SJCRH30 (cell line): ENCODE results near the gene NFATC1. TPM values are rescaled to one million over a fixed set of nuclear protein-coding genes. Genes with fewer than 3 reads are reported as not detected.
A peak's percentile ranks its signal among the peaks of the same experiment; 100 is the strongest.

Source experiments
- DNase-seq, 2 experiments: peaks; one replicate each; pipeline ENCODE4 v3.0.0-alpha.2; 2015 to 2020
- H3K27ac ChIP-seq: fragments of 250-450 bp; sonication (Bioruptor Pico); 2 replicates; pipeline ENCODE4 v1.5.1; 2020; ENCODE audit warnings: mild to moderate bottlenecking, moderate library complexity
- H3K27me3 ChIP-seq: fragments of 250-450 bp; sonication (Bioruptor Pico); 2 replicates; pipeline ENCODE4 v1.5.1; 2020; ENCODE audit warnings: mild to moderate bottlenecking, moderate library complexity
- H3K36me3 ChIP-seq: fragments of 250-450 bp; sonication (Bioruptor Pico); 2 replicates; pipeline ENCODE4 v1.5.1; 2020; ENCODE audit warnings: mild to moderate bottlenecking, moderate library complexity
- H3K4me1 ChIP-seq: fragments of 250-450 bp; sonication (Bioruptor Pico); 2 replicates; pipeline ENCODE4 v1.5.1; 2020; ENCODE audit warnings: mild to moderate bottlenecking, moderate library complexity
- H3K4me3 ChIP-seq: fragments of 250-450 bp; sonication (Bioruptor Pico); 2 replicates; pipeline ENCODE4 v1.5.1; 2020; ENCODE audit warnings: mild to moderate bottlenecking, moderate library complexity
- H3K9me3 ChIP-seq: fragments of 250-450 bp; sonication (Bioruptor Pico); replicated peaks from 2 replicates; pipeline ENCODE4 v1.5.1; 2020; ENCODE audit warnings: mild to moderate bottlenecking, moderate library complexity
- total RNA-seq: library from RNA; depleted of rRNA; stranded (reverse); fragments of >200 nt; shearing (Covaris generic); gene quantifications from 2 replicates; pipeline ENCODE4 v1.2.3, GENCODE V29; 2014

The NFATC1 gene
- total RNA-seq, 1 experiment from 2014 or later: 5.7 TPM

DNA sequence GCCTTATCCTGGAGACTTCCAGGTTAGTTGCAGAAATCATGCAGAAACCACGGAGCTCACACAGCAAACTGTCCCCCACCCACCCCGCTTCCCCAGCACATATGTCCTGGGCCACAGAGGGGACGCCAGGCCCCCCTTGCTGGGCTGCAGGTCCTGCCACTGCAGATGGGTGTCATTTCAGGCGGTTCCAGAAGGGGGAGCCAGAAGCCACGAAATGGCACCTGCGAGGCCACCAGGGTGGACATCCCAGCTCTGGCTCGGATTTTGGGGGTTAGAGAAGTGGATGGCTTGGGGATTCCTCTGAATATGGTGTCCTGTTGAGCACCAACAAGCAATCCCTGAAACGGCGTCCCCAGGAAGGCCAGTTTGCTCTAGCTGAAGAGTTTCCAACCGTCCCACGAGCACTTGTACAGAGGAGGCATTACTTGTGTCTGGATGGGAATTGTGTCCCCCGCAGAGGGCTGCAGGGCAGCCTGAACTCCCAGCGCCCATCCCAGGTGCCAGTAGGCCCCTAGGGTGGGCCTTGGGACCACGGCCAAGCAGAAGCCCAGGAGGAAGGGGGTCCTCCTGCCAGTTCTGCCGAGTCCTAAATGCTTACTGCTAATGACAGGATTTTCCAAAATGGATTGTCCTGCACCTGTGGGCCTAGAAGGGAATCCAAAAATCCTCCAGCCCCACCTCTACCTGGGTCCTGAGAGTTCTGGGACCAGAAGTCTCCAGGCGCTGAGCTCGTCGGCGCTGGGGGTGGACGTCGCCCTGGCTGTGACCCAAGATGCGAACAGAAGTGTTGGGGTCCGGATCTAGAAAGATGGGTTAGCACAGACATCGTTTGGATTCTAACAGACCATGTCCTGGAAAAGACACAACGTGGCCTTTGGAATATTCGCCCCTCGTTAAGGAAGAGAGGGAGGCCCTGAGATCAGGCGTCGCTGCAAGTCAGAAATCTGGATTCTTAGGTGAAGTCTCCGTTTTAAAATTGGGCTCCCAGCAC is 14.6 kb upstream of the NFATC1 start:
- Histone ChIP-seq H3K36me3 (no peaks in the 10 kb centered on the region), H3K4me3 (no peak overlapping the region), H3K4me1 (peaks cover 6% of the 10 kb centered on the region; the same call in 1 of the 2 replicates), H3K27ac (no peak overlapping the region), H3K9me3 (no peaks in the 10 kb centered on the region), H3K27me3 (no peaks in the 10 kb centered on the region)
- peak; percentile 49 to 70 for DNase-seq

DNA sequence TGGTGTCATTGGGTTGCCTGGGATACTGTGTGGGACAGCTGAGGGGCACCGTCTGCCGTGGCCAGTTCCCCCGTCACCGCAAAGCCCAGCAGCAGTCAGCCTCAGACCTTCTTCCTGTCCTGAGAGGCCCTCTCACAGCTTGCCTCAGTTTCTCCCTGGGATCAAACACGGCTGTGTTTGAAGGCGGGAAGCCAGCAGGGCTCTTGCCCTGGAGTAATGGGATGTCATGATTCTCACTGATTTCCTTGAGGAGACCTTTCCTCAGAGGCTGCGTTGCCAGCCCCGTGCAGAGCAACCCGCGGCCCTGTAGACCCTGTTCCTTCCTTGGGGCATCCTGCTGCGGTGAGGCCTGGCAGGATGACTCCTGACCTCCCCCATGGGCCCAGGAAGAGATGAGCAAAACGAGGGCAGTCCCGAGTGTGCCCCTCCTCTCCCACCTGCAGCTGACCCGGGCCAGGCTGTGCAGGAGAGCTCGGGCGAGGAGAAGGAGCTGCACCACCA is 13.9 kb upstream of the NFATC1 start:
- H3K36me3 ChIP-seq: no peaks in the 10 kb centered on the region
- H3K9me3 ChIP-seq: no peaks in the 10 kb centered on the region
- DNase-seq: no peak
- H3K4me1 ChIP-seq: peaks cover 9% of the 10 kb centered on the region; the same call in 1 of the 2 replicates
- H3K4me3 ChIP-seq: no peak overlapping the region
- no peaks in the 10 kb centered on the region for H3K27me3 ChIP-seq
- no peak overlapping the region for H3K27ac ChIP-seq

DNA sequence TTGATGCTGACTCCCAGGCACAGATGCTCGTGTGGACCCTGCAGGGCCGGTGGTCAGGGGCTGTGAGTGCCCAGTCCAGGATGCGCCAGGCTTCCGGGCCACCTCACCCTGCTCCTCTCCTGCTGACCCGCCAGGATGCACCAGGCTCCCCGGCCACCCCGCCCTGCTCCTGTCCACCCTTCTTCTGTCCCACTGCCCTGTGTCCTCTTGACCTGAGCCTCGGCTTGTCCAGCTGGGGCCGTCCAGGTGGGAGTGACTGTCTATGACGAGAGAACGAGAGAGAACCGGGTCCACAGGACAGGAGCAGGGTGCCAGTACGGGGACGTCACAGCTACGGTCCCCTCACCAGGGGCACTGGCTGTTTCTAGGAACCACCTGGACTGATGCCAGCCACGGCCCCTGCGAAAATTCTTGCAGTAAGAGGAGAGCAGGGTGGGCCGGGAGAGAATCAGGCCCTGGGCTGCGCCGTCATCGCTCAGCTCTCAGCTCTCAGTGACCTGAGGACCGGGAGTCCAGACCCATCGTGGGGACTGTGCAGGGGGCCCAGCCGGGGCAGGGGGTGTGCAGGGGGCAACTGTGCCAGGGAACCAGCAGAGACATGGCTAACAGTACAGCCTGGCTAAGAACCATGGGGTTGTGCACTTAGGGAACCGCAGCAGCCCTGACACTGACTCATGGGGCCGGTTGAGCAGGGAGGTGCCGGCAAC is 12.9 kb upstream of the NFATC1 start:
- Histone ChIP-seq H3K4me3 (no peak overlapping the region), H3K36me3 (no peaks in the 10 kb centered on the region), H3K9me3 (no peaks in the 10 kb centered on the region), H3K27ac (no peak overlapping the region), H3K4me1 (peaks cover 9% of the 10 kb centered on the region; the same call in 1 of the 2 replicates), H3K27me3 (no peaks in the 10 kb centered on the region)
- no peak for DNase-seq

DNA sequence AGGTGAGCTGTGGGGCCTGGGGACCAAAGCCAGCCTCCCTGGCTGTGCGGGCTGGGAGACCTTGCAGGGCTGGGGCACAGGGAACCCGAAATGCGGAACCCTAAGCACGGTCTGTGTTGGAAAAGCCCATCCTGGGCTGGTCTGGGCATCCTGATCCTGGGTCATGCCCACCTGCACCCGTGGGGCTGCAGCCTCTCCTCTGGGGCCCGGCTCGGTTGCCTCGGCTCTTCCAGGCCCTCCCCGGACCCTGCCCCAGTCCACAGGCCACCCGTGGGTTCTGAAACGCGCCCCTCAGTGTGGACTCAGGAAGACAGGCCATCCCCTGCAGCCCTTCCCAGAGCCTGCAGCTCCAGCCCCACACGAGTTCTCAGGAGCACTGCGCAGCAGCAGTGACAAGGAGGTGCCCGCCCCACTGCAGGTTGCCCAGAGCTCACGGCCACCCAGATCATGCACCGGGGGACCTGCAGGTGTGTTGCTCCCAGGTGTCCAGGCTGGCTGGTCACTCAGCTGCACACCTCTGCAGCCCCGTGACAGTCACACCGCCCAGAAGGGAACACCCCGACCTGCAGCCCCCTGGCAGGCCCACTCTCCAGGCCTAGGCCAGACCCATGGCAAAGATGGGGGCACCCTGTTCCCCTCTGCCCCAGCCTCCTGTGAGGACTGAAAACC is 12.2 kb upstream of the NFATC1 start:
- H3K4me3 ChIP-seq: no peak overlapping the region
- no peaks in the 10 kb centered on the region for H3K27me3 ChIP-seq
- no peak for DNase-seq

DNA sequence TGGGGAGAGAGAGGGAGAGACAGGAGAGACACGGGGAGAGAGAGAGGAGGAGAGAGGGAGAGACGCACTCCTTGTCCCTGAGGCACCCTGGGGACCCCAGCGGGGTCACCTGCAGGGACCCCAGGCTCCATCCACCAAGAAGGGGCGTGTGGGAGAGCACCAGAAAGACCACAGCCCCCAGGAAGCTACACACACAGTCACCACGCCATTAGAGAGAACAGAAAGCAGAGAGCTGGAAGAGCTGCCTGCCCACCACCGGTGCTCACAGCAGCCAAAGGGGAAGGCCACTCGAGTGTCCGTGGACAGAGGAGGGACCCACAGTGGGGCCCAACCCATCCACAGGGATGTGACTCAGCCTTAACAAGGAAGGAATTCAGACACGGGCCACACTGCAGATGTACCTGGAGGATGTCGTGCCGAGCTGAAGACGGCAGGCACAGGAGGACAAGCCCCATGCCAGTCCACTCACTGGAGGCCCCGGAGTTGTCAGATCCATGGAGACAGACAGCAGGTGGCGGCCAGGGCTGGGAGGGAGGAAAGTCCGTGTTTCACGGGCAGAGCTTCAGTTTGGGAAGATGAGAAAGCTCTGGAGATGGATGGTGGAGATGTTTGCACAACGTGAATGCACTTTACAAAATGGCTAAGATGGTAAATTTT is 11.5 kb upstream of the NFATC1 start:
- H3K27me3 ChIP-seq: no peaks in the 10 kb centered on the region
- no peaks in the 10 kb centered on the region for H3K9me3 ChIP-seq
- DNase-seq: no peak
- no peak overlapping the region for H3K27ac ChIP-seq
- no peak overlapping the region for H3K4me3 ChIP-seq
- peaks cover 18% of the 10 kb centered on the region for H3K4me1 ChIP-seq
- H3K36me3 ChIP-seq: no peaks in the 10 kb centered on the region

More for the DNA sequence above, 12.2 kb upstream of the NFATC1 start:
- Histone ChIP-seq H3K4me1 (peaks cover 14% of the 10 kb centered on the region), H3K36me3 (no peaks in the 10 kb centered on the region), H3K27ac (no peak overlapping the region), H3K9me3 (no peaks in the 10 kb centered on the region)

DNA sequence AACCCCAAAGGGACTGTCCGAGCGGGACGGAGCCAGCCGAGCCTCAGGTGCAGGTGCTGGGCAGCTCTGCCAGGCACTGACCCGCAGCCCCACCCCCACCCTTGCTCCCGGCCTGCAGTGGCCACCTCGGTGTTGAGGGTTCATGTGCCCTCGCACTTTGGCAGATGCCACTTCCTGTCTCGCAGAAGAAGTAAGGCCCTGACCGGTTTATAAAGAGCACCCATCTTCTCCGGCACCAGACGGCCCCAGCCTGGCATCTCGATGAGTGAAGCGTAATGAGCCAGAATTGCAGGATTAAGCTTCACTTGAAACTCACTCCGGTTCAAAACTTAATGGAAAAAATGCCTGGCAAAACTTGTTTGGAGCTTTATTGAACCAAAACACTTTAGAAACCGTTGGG is 10.9 kb upstream of the NFATC1 start:
- no peak overlapping the region for H3K4me3 ChIP-seq
- DNase-seq: no peak
- no peaks in the 10 kb centered on the region for H3K36me3 ChIP-seq
- no peaks in the 10 kb centered on the region for H3K9me3 ChIP-seq
- H3K27me3 ChIP-seq: no peaks in the 10 kb centered on the region
- H3K4me1 ChIP-seq: peaks cover 18% of the 10 kb centered on the region
- no peak overlapping the region for H3K27ac ChIP-seq

DNA sequence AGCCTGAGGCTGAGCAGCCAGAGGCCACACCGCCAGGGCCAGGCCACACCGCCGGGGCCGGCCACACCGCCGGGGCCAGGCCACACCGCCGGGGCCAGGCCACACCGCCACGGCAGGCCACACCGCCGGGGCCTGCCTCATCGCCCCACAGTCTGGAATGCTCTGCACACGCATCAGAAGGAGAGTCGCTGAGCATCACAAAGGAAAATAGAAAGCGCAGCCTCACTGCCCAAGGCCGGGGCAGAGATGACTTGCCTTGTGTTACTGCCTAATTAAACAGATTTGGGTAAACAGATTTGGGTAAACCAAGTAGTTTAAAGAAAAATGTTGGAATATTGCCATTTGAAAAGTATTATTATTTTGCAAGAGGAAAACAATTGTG is 10.4 kb upstream of the NFATC1 start:
- no peaks in the 10 kb centered on the region for H3K36me3 ChIP-seq
- H3K4me3 ChIP-seq: no peak overlapping the region
- no peak for DNase-seq
- H3K9me3 ChIP-seq: no peaks in the 10 kb centered on the region
- no peaks in the 10 kb centered on the region for H3K27me3 ChIP-seq
- no peak overlapping the region for H3K27ac ChIP-seq
- peaks cover 18% of the 10 kb centered on the region for H3K4me1 ChIP-seq

DNA sequence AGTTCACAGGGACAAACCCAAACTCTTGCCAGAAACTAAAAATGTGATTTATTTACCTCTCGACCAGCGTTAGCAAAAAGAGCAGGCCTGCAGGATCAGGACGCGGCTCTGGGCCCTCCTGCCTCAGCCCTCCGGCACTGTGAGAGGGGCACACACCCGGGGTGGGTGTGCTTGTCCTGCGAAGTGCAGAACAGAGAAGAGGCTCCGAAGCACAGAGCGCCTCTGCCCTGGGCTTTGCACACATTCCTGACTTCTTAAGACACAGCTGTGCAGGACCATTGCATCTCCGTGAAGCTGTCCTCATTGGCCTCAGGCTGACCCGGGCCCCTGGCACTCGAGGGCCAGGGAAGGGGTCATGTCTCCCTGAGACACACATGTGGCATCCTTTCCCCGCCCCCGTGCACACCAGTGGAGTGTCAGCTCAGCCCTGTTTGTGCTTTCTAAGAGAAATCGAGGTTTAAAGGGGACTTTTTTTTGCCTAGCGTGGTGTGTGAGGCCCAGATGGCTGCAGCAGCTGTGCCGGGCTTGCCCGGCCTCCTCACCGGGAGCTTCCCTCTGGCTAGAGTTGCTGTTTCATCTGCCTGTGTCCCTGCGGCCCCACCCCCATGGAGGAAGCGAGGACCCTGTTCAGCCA is 9.9 kb upstream of the NFATC1 start:
- H3K36me3 ChIP-seq: no peaks in the 10 kb centered on the region
- peak; percentile 38 to 55 for DNase-seq
- no peaks in the 10 kb centered on the region for H3K9me3 ChIP-seq
- no peak overlapping the region for H3K27ac ChIP-seq
- H3K4me3 ChIP-seq: no peak overlapping the region
- peaks cover 18% of the 10 kb centered on the region for H3K4me1 ChIP-seq
- no peaks in the 10 kb centered on the region for H3K27me3 ChIP-seq

DNA sequence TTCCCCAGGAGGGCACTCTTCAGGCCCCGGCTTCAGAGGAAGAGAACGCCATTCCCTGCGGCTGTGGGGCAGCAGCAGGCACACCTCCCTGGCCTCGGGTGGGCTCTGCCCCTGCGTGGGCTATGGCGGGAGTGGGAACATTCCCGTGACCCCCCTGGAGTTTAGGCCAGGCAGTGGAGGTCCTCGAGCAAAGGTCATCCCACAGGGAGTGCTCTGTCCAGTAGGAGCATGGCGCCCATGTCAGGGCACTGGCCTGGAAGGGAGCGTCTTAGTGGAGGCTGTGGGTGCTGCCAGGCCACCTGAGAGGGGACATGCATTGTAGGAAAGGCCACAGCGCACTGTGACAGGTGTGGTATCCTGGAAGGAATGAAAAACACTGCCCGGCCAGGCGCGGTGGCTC is 9.2 kb upstream of the NFATC1 start:
- peaks cover 18% of the 10 kb centered on the region for H3K4me1 ChIP-seq
- no peak overlapping the region for H3K27ac ChIP-seq
- H3K4me3 ChIP-seq: no peak overlapping the region
- DNase-seq: no peak
- no peaks in the 10 kb centered on the region for H3K36me3 ChIP-seq
- no peaks in the 10 kb centered on the region for H3K9me3 ChIP-seq
- no peaks in the 10 kb centered on the region for H3K27me3 ChIP-seq

DNA sequence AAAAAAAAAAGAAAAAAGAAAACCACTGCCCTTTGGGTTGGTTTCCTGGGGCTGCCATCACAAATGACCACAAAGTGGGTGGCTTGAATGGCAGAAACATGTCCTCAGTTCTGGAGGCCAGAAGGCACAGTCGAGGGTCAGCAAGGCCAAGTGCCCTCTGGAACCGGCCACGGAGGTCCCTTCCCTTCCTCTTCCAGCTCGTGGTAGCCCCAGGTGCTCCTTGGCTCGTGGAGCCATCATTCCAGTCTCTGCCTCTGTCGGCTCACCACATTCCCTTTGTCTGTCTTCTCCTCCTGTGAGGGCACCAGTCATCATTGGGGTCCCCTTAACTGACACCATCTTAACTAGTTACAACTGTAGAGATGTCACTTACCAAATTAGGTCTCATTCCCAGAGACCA is 8.5 kb upstream of the NFATC1 start:
- Histone ChIP-seq H3K4me1 (peaks cover 18% of the 10 kb centered on the region), H3K36me3 (no peaks in the 10 kb centered on the region), H3K27ac (no peak overlapping the region), H3K27me3 (no peaks in the 10 kb centered on the region), H3K4me3 (no peak overlapping the region), H3K9me3 (no peaks in the 10 kb centered on the region)
- no peak for DNase-seq

DNA sequence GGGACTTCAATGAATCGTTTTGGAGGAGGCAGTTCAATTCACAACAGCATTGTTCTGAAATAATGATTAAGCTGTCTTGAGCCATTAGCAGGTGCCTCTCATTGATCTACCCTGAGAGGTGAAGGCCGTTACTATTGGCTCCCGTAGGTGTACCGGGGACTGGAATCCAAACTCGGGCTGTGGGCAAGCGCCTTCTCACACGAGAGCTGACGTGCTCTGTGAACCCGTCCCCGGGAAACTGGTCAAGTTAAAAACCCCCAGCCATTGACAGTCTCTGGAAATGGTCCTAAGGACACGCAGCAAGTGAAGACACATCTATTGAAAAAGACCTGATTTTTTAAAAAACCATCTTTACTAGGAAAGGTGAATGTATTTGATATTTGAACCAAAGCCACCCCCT is 8.1 kb upstream of the NFATC1 start:
- no peak for DNase-seq
- no peaks in the 10 kb centered on the region for H3K27me3 ChIP-seq
- no peaks in the 10 kb centered on the region for H3K9me3 ChIP-seq
- peaks cover 18% of the 10 kb centered on the region for H3K4me1 ChIP-seq
- H3K27ac ChIP-seq: no peak overlapping the region
- no peak overlapping the region for H3K4me3 ChIP-seq
- H3K36me3 ChIP-seq: no peaks in the 10 kb centered on the region

DNA sequence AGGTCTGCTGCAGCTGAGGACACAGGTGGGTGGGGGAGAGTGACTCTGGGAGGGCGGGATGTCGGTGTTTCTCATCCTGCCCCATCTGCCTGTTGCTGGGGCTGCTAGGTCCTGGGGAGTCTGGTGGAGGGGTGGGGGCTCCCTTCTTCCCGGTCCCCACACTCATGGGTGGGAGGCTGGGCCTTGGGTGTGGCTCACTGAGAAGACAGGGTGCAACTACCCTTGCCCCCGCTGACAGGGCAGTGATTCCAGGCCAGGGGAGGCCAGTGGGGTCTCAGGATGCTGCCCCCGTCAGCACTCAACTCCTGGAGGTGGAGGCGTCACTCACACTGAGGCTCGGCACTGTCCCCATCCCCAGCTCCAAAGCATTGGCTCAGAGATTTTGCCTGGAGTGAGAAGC is 7.7 kb upstream of the NFATC1 start:
- no peaks in the 10 kb centered on the region for H3K36me3 ChIP-seq
- H3K4me3 ChIP-seq: no peak overlapping the region
- H3K27ac ChIP-seq: no peak overlapping the region
- H3K27me3 ChIP-seq: no peaks in the 10 kb centered on the region
- peaks cover 18% of the 10 kb centered on the region for H3K4me1 ChIP-seq
- no peaks in the 10 kb centered on the region for H3K9me3 ChIP-seq
- DNase-seq: no peak

DNA sequence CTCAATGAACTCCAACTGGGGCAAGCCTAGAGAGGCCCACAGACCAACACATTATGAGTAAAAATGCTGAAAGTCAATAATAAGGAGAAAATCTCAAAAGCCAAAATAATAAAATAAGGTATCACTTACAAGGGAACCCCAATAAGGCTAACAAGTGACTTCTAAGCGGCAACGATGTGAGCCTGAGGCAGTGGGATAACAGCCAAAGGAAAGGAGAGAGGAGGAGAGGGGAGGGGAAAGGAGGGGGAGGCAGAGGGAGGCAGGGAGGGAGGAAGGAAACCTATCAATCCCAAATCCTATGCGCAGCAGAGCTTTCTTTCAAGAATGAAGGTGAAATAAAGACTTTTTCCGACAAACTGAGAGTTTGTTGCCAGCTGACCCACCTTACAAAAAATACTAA is 6.0 kb upstream of the NFATC1 start:
- DNase-seq: no peak
- no peaks in the 10 kb centered on the region for H3K27me3 ChIP-seq
- no peak overlapping the region for H3K4me3 ChIP-seq
- H3K36me3 ChIP-seq: no peaks in the 10 kb centered on the region
- no peaks in the 10 kb centered on the region for H3K9me3 ChIP-seq
- peaks cover 18% of the 10 kb centered on the region for H3K4me1 ChIP-seq
- no peak overlapping the region for H3K27ac ChIP-seq

DNA sequence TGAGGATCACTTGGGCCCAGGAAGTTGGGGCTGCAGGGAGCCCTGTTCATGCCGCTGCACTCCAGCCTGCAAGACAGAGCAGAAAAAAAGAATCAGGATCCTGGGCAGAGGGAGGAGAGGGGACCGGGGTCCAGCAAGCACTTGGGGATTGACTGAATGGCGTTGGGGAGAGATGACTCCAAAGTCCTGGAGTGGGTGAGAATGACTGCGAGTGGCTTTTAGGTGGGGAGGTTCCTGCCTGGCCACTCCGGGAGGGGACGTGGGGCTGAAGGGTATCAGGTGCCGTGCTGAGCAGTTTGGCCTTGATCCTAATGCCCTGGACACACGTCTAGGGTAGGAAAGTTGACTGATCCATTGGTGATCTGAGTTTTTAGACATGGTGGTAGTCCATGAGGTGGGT is 3.5 kb upstream of the NFATC1 start:
- no peak overlapping the region for H3K27ac ChIP-seq
- no peak overlapping the region for H3K4me3 ChIP-seq
- no peak for DNase-seq
- no peaks in the 10 kb centered on the region for H3K27me3 ChIP-seq
- H3K4me1 ChIP-seq: peaks cover 9% of the 10 kb centered on the region
- no peaks in the 10 kb centered on the region for H3K36me3 ChIP-seq
- H3K9me3 ChIP-seq: no peaks in the 10 kb centered on the region
